SK-N-SH treated with all-trans-retinoic acid at 6 μM for 48 hours (cell line): ENCODE data around the gene SAE1.

Experiments
- ATAC-seq: fragments of 200-7000 bp; cut with Tn5 transposase; 3 replicates; pipeline ENCODE4 v1.9.1; 2020; ENCODE audit warnings: mild to moderate bottlenecking, moderate library complexity
- ARNTL ChIP-seq: fragments of 450-650 bp; formaldehyde crosslinking; IDR thresholded peaks from 2 replicates; pipeline ENCODE4 v1.5.0; 2020; ENCODE audit warnings: low read depth, mild to moderate bottlenecking, moderate library complexity, borderline replicate concordance
- BACH2 ChIP-seq: fragments of 250-450 bp; sonication (Bioruptor Pico); IDR thresholded peaks from 2 replicates; pipeline ENCODE4 v1.9.0; 2021; ENCODE audit warnings: mild to moderate bottlenecking, borderline replicate concordance
- CSDC2 ChIP-seq: fragments of 250-450 bp; sonication (Bioruptor Pico); IDR thresholded peaks from 2 replicates; pipeline ENCODE4 v1.5.0; 2020; ENCODE audit warnings: mild to moderate bottlenecking, moderate library complexity
- CSRNP3 ChIP-seq: fragments of 250-450 bp; sonication (Bioruptor Pico); IDR thresholded peaks from 2 replicates; pipeline ENCODE4 v1.5.1; 2021; ENCODE audit warnings: mild to moderate bottlenecking, moderate library complexity
- ESRRG ChIP-seq: fragments of 250-450 bp; sonication (Bioruptor Pico); IDR thresholded peaks from 2 replicates; pipeline ENCODE4 v1.6.1; 2021; ENCODE audit warnings: mild to moderate bottlenecking
- GLIS3 ChIP-seq: fragments of 250-450 bp; sonication (Bioruptor Pico); IDR thresholded peaks from 2 replicates; pipeline ENCODE4 v1.5.0; 2020; ENCODE audit warnings: mild to moderate bottlenecking, moderate library complexity
- ISL1 ChIP-seq: fragments of 250-450 bp; sonication (Bioruptor Pico); IDR thresholded peaks from 2 replicates; pipeline ENCODE4 v2.1.2; 2022; ENCODE audit warnings: mild to moderate bottlenecking, moderate library complexity
- OSR1 ChIP-seq: fragments of 250-450 bp; sonication (Bioruptor Pico); IDR thresholded peaks from 2 replicates; pipeline ENCODE4 v1.8.0; 2022; ENCODE audit warnings: moderate library complexity, mild to moderate bottlenecking, inconsistent platforms
- PATZ1 ChIP-seq: fragments of 250-450 bp; sonication (Bioruptor Pico); IDR thresholded peaks from 2 replicates; pipeline ENCODE4 v1.8.0; 2020; ENCODE audit warnings: mild to moderate bottlenecking, moderate library complexity, borderline replicate concordance
- POU6F1 ChIP-seq: fragments of 250-450 bp; sonication (Bioruptor Pico); IDR thresholded peaks from 2 replicates; pipeline ENCODE4 v1.8.0; 2021; ENCODE audit warnings: low read depth, mild to moderate bottlenecking, moderate library complexity, borderline replicate concordance
- PPARA ChIP-seq: fragments of 250-450 bp; sonication (Bioruptor Pico); IDR thresholded peaks from 2 replicates; pipeline ENCODE4 v1.5.0; 2020; ENCODE audit warnings: mild to moderate bottlenecking, borderline replicate concordance
- SNAI2 ChIP-seq: fragments of 250-450 bp; sonication (Bioruptor Pico); IDR thresholded peaks from 2 replicates; pipeline ENCODE4 v1.5.0; 2020; ENCODE audit warnings: mild to moderate bottlenecking, moderate library complexity
- TOX ChIP-seq: fragments of 250-450 bp; sonication (Bioruptor Pico); IDR thresholded peaks from 2 replicates; pipeline ENCODE4 v1.8.0; 2021; ENCODE audit warnings: mild to moderate bottlenecking, moderate library complexity, borderline replicate concordance
- TSHZ2 ChIP-seq: fragments of 250-450 bp; sonication (Bioruptor Pico); IDR thresholded peaks from 2 replicates; pipeline ENCODE4 v1.5.0; 2020; ENCODE audit warnings: mild to moderate bottlenecking, moderate library complexity
- ZFP3 ChIP-seq: fragments of 250-450 bp; sonication (Bioruptor Pico); IDR thresholded peaks from 2 replicates; pipeline ENCODE4 v1.5.0; 2020; ENCODE audit warnings: mild to moderate bottlenecking, moderate library complexity
- ZFP30 ChIP-seq: fragments of 450-650 bp; formaldehyde crosslinking; IDR thresholded peaks from 2 replicates; pipeline ENCODE4 v1.5.0; 2022; ENCODE audit warnings: mild to moderate bottlenecking, moderate library complexity
- ZNF565 ChIP-seq: fragments of 450-650 bp; formaldehyde crosslinking; conservative IDR thresholded peaks from 2 replicates; pipeline ENCODE4 v1.5.0; 2020; ENCODE audit warnings: low read depth, mild to moderate bottlenecking, moderate library complexity

SAE1 gene

DNA sequence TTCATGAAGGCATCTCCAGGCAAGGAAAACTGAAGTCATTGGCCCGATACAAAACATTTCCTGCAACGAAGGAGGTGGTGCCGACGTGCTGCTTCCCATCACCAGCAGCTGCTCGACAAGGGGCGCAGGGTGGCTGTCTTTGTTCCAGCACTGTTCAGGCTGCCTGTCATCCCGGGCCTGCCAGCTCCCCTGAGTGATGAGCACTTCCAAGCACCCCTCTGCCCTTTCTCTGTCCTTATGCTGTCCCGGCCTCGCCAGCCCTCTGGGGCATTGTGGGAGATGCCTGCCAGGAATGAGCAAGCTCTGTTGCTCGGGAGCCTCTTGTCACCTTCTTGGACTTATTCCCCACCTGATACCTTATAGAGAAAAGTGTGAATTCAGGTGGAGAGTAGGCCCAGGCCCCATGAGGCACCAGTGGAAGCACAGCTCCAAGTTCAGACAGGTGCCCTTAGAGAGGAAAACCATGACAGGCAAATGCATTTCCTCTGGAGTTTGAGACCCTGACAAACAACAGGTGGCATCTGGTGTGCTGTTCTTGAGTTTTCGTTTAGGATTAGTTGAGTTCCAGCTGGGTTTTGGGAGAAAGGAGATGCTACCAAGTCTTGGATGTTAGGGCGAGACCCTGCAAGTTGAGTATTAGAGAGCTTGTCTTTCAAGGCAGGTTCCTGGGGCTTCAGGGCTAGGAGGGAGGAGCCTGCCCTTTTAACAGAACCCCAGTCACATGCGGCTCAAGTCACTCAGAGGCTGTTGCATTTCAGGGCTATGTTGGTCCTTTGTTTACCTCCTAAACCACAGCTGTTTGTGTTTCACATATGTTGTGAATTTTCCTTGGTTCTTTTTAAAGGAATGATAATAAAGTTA, 78.9 kb downstream of the SAE1 start:
- TF ChIP-seq PPARA (CRISPR knock-in tag) (no peak), GLIS3 (CRISPR knock-in tag) (no peak), OSR1 (CRISPR knock-in tag) (no peak)
- ATAC-seq, result no peak

GRCh38 chr19:47210180-47210490, 79.5 kb downstream of the SAE1 start:
- TF ChIP-seq PPARA (CRISPR knock-in tag), result no peak
- no peak for TF ChIP-seq CSDC2 (CRISPR knock-in tag)
- no peak for TF ChIP-seq TSHZ2 (CRISPR knock-in tag)
- TF ChIP-seq SNAI2 (CRISPR knock-in tag), result no peak
- no peak for TF ChIP-seq CSRNP3
- no peak for TF ChIP-seq GLIS3 (CRISPR knock-in tag)
- TF ChIP-seq TOX, result no peak
- no peak for ATAC-seq

GRCh38 chr19:47210689-47211316, 80.2 kb downstream of the SAE1 start:
- ATAC-seq, result peak; percentile 67

DNA sequence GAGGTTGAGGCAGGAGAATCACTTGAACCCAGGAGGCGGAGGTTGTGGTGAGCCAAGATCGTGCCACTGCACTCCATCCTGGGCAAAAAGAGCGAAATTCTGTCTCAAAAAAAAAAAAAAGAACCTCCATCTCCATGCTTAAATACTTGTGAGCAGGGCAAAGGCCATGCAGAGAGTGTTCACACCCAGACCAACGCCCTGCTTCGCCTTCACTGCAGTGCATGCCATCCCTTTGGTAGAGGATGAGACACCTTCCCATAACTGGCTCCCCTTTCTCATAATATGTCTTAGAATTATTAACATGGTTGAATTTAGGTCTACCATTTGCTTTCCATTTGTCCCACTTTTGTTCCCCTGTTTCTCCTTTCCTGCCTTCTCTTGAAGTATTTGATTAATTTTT, 84.9 kb downstream of the SAE1 start:
- TF ChIP-seq POU6F1 (no peak), CSDC2 (CRISPR knock-in tag) (no peak)

More at GRCh38 chr19:47210689-47211316, 80.2 kb downstream of the SAE1 start:
- TF ChIP-seq ISL1, result no peak
- no peak for TF ChIP-seq PATZ1 (CRISPR knock-in tag)
- no peak for TF ChIP-seq ZNF565
- no peak for TF ChIP-seq ARNTL (CRISPR knock-in tag)
- no peak for TF ChIP-seq ESRRG (CRISPR knock-in tag)

DNA sequence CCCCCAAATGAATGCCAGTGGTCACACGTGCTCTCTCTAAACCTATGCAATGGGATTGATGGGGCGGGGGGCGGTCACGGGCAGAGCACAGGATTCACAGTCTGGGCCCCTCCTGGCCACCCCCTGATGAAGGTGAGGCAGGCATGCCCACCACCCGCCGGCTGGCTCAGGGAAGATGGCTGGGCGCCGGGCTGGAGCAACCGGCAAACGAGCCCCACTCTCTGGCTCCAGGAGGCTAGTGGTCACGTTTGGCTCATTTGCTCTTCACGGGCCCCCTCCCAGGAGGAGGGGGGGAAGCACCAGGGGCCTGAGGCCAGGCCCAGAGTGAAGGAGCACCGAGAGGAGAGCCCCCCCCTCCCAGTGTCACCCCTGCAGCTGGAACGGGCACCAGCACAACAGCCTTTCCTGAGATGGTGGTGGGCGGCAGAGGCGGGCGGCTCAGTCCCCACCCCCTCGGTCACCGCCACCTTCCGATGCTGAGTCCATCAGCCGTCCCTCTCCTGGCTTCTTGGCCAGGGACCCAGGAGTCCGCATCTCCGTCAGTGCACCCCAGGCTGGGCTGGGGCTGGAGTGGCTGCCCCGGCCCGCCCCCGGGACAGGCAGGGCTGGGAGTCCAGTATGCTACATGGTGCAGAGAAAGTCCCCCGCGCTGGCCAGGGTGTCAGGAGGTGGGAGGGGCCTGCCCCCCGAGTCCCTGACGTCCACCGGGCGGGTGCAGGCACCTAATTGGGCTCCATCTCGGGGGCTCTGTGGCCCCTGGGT, 90.6 kb downstream of the SAE1 start:
- ATAC-seq, result no peak
- TF ChIP-seq POU6F1, result no peak
- no peak for TF ChIP-seq PPARA (CRISPR knock-in tag)
- TF ChIP-seq ZFP30 (CRISPR knock-in tag), result no peak
- no peak for TF ChIP-seq BACH2 (CRISPR knock-in tag)
- TF ChIP-seq OSR1 (CRISPR knock-in tag), result no peak
- no peak for TF ChIP-seq CSRNP3
- no peak for TF ChIP-seq ZFP3 (CRISPR knock-in tag)
- TF ChIP-seq TSHZ2 (CRISPR knock-in tag), result no peak

More for the DNA sequence above, 84.9 kb downstream of the SAE1 start:
- no peak for ATAC-seq
